Uterus (tissue), 2 donors: ENCODE measurements around the gene PDP2.

ENCODE experiments used
- CTCF ChIP-seq, 4 experiments: fragments of 200-600 bp in 2 of 4; fragments of 450-650 bp in 2 of 4; sonication (generic) in 2 of 4; IDR thresholded peaks; one replicate each; pipeline ENCODE4 v1.5.1; 2016 to 2019; ENCODE audit warnings: antibody characterized with exemption in 4 of 4, mild to moderate bottlenecking in 2 of 4, moderate library complexity in 1 of 4
- POLR2A ChIP-seq, 2 donors: fragments of 450-650 bp; IDR thresholded peaks; one replicate each; pipeline ENCODE4 v1.6.1; 2016; ENCODE audit warnings: antibody characterized with exemption in 2 of 2, mild to moderate bottlenecking in 1 of 2, moderate library complexity in 1 of 2

- TF ChIP-seq CTCF (IDR thresholded peaks at IDR 0.05) = no peak
- no peak for TF ChIP-seq POLR2A (IDR thresholded peaks at IDR 0.05)
Measured at GRCh38 chr16:66939366-66939765, 59.1 kb downstream of the PDP2 start.
